Stimulated activated CD4-positive, alpha-beta T cell treated with anti-CD3 and anti-CD28 coated beads, Interleukin-2, amount 100 ng/mL, for 4 hours (primary cell): ENCODE results near the gene WAPL.
"Not testable (repeated sequence)": the region's sequence is repeated elsewhere in the genome, so short reads cannot be mapped to it uniquely, and the experiment has no call there.

ENCODE experiments used
- DNase-seq: peaks from one replicate; pipeline ENCODE4 v3.0.0-alpha.2; 2020; ENCODE audit warnings: low read depth

WAPL gene

GRCh38 chr10:86521678-86522509 lies at the start of gene WAPL:
Gene WAPL (minus strand): TSS chr10:86521792. CDS start chr10:86518069, 3,723 bp downstream.
- peak; percentile 90 for DNase-seq

GRCh38 chr10:86569335-86569734 lies 47.7 kb upstream of the WAPL start:
- no peak for DNase-seq

- not testable (repeated sequence) for DNase-seq
Measured at GRCh38 chr10:86566518-86566917, 44.9 kb upstream of the WAPL start.

- not testable (repeated sequence) for DNase-seq
Measured at GRCh38 chr10:86563338-86563737, 41.7 kb upstream of the WAPL start.

- not testable (repeated sequence) for DNase-seq
Measured at GRCh38 chr10:86558695-86559094, 37.1 kb upstream of the WAPL start.

- DNase-seq: no peak
Measured at GRCh38 chr10:86556933-86557649, 35.5 kb upstream of the WAPL start.

- no peak for DNase-seq
Measured at GRCh38 chr10:86556532-86556931, 34.9 kb upstream of the WAPL start.

- no peak for DNase-seq
Measured at GRCh38 chr10:86553639-86554038, 32.0 kb upstream of the WAPL start.

GRCh38 chr10:86553213-86553612 lies 31.6 kb upstream of the WAPL start:
- DNase-seq: no peak

- no peak for DNase-seq
Measured at GRCh38 chr10:86547296-86547695, 25.7 kb upstream of the WAPL start.

- no peak for DNase-seq
Measured at GRCh38 chr10:86545101-86545500, 23.5 kb upstream of the WAPL start.

GRCh38 chr10:86540016-86540415 lies 18.4 kb upstream of the WAPL start:
- DNase-seq: no peak

GRCh38 chr10:86538547-86538946 lies 17.0 kb upstream of the WAPL start:
- DNase-seq: no peak

GRCh38 chr10:86538040-86538439 lies 16.4 kb upstream of the WAPL start:
- DNase-seq: not testable (repeated sequence)

GRCh38 chr10:86536294-86536861 lies 14.8 kb upstream of the WAPL start:
- peak; percentile 17 for DNase-seq

GRCh38 chr10:86535132-86535882 lies 13.7 kb upstream of the WAPL start:
- no peak for DNase-seq

GRCh38 chr10:86533328-86533727 lies 11.7 kb upstream of the WAPL start:
- no peak for DNase-seq

GRCh38 chr10:86528736-86529135 lies 7.1 kb upstream of the WAPL start:
- DNase-seq: not testable (repeated sequence)

GRCh38 chr10:86526606-86527005 lies 5.0 kb upstream of the WAPL start:
- no peak for DNase-seq

- not testable (repeated sequence) for DNase-seq
Measured at GRCh38 chr10:86525713-86526112, 4.1 kb upstream of the WAPL start.

GRCh38 chr10:86524225-86524962 lies 2.8 kb upstream of the WAPL start:
- DNase-seq: no peak
